Measurements from ENCODE around the gene TGOLN2. TPM values are rescaled to one million over a fixed set of nuclear protein-coding genes. Genes with fewer than 3 reads are reported as not detected.
A peak's percentile ranks its signal among the peaks of the same experiment; 100 is the strongest.

TGOLN2 gene
- total and polyA plus RNA-seq, 2 of the 13 experiments (the other 11 are each of a cell fraction or from before 2014, with no cell fraction given), result 99.6 to 155 TPM

DNA sequence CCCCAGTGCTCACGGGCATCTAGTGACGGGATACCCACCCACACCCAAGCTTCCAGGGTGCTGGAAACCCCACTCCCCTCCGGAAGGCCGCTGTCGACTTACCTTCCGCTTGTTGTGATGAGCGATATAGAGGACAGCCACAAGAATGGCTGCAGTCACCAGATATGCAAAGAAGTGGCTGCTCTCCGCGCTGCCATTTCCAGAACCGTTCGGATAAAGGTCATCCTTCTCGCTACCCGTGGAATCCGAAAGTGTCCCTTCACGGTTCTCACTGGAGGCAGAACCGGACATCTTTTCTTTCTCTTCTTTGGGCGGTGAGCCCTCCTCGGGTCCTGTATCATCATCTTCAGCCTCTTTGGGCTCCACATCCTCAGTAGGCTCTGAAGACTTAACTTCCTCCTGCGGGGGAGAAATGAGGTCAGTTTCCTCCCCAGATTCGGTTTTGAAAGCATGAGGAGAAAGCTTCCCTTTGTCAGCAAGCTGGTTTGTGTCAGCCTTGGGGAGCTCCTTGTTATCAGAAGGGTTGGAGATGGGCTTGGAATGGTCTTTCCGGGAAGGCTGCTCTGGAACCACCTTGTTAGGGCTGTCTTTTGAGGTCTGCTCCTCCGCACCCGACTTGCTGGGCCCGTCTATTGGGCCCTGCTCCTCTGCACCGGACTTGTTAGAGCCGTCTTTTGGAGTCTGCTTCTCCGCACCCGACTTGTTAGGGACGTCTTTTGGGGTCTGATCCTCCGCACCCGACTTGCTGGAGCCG, 1.2 kb downstream of the TGOLN2 start (continued):
- TF ChIP-seq, protein P1, sequence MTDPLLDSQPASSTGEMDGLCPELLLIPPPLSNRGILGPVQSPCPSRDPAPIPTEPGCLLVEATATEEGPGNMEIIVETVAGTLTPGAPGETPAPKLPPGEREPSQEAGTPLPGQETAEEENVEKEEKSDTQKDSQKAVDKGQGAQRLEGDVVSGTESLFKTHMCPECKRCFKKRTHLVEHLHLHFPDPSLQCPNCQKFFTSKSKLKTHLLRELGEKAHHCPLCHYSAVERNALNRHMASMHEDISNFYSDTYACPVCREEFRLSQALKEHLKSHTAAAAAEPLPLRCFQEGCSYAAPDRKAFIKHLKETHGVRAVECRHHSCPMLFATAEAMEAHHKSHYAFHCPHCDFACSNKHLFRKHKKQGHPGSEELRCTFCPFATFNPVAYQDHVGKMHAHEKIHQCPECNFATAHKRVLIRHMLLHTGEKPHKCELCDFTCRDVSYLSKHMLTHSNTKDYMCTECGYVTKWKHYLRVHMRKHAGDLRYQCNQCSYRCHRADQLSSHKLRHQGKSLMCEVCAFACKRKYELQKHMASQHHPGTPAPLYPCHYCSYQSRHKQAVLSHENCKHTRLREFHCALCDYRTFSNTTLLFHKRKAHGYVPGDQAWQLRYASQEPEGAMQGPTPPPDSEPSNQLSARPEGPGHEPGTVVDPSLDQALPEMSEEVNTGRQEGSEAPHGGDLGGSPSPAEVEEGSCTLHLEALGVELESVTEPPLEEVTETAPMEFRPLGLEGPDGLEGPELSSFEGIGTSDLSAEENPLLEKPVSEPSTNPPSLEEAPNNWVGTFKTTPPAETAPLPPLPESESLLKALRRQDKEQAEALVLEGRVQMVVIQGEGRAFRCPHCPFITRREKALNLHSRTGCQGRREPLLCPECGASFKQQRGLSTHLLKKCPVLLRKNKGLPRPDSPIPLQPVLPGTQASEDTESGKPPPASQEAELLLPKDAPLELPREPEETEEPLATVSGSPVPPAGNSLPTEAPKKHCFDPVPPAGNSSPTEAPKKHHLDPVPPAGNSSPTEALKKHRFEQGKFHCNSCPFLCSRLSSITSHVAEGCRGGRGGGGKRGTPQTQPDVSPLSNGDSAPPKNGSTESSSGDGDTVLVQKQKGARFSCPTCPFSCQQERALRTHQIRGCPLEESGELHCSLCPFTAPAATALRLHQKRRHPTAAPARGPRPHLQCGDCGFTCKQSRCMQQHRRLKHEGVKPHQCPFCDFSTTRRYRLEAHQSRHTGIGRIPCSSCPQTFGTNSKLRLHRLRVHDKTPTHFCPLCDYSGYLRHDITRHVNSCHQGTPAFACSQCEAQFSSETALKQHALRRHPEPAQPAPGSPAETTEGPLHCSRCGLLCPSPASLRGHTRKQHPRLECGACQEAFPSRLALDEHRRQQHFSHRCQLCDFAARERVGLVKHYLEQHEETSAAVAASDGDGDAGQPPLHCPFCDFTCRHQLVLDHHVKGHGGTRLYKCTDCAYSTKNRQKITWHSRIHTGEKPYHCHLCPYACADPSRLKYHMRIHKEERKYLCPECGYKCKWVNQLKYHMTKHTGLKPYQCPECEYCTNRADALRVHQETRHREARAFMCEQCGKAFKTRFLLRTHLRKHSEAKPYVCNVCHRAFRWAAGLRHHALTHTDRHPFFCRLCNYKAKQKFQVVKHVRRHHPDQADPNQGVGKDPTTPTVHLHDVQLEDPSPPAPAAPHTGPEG (CRISPR knock-in tag; IDR thresholded peaks at IDR 0.05), result peak; percentile 58; the same call in 1 of the 2 replicates
- no peak for TF ChIP-seq DR1 (CRISPR knock-in tag; IDR thresholded peaks at IDR 0.05)
- TF ChIP-seq ZNF564 (CRISPR knock-in tag; IDR thresholded peaks at IDR 0.05), result no peak
- 0 out of 2 replicates have a peak, but pooled peaks have one; percentile 14 for TF ChIP-seq MLLT10 (CRISPR knock-in tag; IDR thresholded peaks at IDR 0.05)
- no peak for TF ChIP-seq ZNF781 (CRISPR knock-in tag; IDR thresholded peaks at IDR 0.05; ENCODE audit: borderline replicate concordance, not compliant biosample characterization)
- TF ChIP-seq, protein P2, sequence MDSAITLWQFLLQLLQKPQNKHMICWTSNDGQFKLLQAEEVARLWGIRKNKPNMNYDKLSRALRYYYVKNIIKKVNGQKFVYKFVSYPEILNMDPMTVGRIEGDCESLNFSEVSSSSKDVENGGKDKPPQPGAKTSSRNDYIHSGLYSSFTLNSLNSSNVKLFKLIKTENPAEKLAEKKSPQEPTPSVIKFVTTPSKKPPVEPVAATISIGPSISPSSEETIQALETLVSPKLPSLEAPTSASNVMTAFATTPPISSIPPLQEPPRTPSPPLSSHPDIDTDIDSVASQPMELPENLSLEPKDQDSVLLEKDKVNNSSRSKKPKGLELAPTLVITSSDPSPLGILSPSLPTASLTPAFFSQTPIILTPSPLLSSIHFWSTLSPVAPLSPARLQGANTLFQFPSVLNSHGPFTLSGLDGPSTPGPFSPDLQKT (CRISPR knock-in tag; IDR thresholded peaks at IDR 0.05; ENCODE audit: borderline replicate concordance), result no peak
- TF ChIP-seq, protein P3, sequence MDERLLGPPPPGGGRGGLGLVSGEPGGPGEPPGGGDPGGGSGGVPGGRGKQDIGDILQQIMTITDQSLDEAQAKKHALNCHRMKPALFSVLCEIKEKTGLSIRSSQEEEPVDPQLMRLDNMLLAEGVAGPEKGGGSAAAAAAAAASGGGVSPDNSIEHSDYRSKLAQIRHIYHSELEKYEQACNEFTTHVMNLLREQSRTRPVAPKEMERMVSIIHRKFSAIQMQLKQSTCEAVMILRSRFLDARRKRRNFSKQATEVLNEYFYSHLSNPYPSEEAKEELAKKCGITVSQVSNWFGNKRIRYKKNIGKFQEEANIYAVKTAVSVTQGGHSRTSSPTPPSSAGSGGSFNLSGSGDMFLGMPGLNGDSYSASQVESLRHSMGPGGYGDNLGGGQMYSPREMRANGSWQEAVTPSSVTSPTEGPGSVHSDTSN (CRISPR knock-in tag; IDR thresholded peaks at IDR 0.05), result no peak
- TF ChIP-seq SSRP1 (CRISPR knock-in tag; IDR thresholded peaks at IDR 0.05), result peak; percentile 84; the same call in 1 of the 2 replicates
- no peak for TF ChIP-seq PTBP1 (IDR thresholded peaks at IDR 0.05; ENCODE audit: low read depth, low read length, poor library complexity, severe bottlenecking)
- no peak for TF ChIP-seq ZNF615 (CRISPR knock-in tag; IDR thresholded peaks at IDR 0.05; ENCODE audit: borderline replicate concordance)
- no peak for TF ChIP-seq PRMT3 (CRISPR knock-in tag; IDR thresholded peaks at IDR 0.05; ENCODE audit: borderline replicate concordance, low read depth)
- no peak for TF ChIP-seq ZKSCAN1 (IDR thresholded peaks at IDR 0.05; ENCODE audit: low read length)
- TF ChIP-seq U2AF2 (IDR thresholded peaks at IDR 0.05; ENCODE audit: low read depth, low read length), result no peak
- TF ChIP-seq ZNF556 (CRISPR knock-in tag; IDR thresholded peaks at IDR 0.05; ENCODE audit: borderline replicate concordance), result 0 out of 2 replicates have a peak, but pooled peaks have one; percentile 45
- 0 out of 2 replicates have a peak, but pooled peaks have one; percentile 20 for TF ChIP-seq ZNF607 (CRISPR knock-in tag; IDR thresholded peaks at IDR 0.05; ENCODE audit: borderline replicate concordance)
- peak; percentile 64; the same call in 1 of the 2 replicates for TF ChIP-seq TGIF2 (CRISPR knock-in tag; IDR thresholded peaks at IDR 0.05)
- no peak for TF ChIP-seq ZNF44 (CRISPR knock-in tag; IDR thresholded peaks at IDR 0.05)
- TF ChIP-seq NBN (conservative IDR thresholded peaks at IDR 0.05), result no peak
- TF ChIP-seq DPF2 (CRISPR knock-in tag; IDR thresholded peaks at IDR 0.05; ENCODE audit: borderline replicate concordance, low read depth), result no peak
- TF ChIP-seq, protein P4, sequence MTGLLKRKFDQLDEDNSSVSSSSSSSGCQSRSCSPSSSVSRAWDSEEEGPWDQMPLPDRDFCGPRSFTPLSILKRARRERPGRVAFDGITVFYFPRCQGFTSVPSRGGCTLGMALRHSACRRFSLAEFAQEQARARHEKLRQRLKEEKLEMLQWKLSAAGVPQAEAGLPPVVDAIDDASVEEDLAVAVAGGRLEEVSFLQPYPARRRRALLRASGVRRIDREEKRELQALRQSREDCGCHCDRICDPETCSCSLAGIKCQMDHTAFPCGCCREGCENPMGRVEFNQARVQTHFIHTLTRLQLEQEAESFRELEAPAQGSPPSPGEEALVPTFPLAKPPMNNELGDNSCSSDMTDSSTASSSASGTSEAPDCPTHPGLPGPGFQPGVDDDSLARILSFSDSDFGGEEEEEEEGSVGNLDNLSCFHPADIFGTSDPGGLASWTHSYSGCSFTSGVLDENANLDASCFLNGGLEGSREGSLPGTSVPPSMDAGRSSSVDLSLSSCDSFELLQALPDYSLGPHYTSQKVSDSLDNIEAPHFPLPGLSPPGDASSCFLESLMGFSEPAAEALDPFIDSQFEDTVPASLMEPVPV (CRISPR knock-in tag; IDR thresholded peaks at IDR 0.05), result no peak

Measured in HepG2 (cell line).